GM10847 (cell line): Measurements from ENCODE around the gene AGBL5.

Experiments used
- POLR2A ChIP-seq: IDR thresholded peaks from 2 replicates; pipeline ENCODE4 v1.6.1; 2011; ENCODE audit not compliant: insufficient read length; ENCODE audit errors: extremely low read depth

Gene AGBL5

GRCh38 chr2:27077231-27077630, 25.8 kb downstream of the AGBL5 start:
- TF ChIP-seq POLR2A = no peak

GRCh38 chr2:27078267-27079194, 27.1 kb downstream of the AGBL5 start, which contains the start of gene EMILIN1:
Gene EMILIN1 (plus strand): TSS chr2:27078615. CDS start chr2:27079066, 451 bp downstream.
- no peak for TF ChIP-seq POLR2A

- TF ChIP-seq POLR2A = no peak
Observed at GRCh38 chr2:27079233-27080139, 28.0 kb downstream of the AGBL5 start.

GRCh38 chr2:27080140-27080469, 28.6 kb downstream of the AGBL5 start:
- no peak for TF ChIP-seq POLR2A

GRCh38 chr2:27080603-27080936, 29.1 kb downstream of the AGBL5 start:
- no peak for TF ChIP-seq POLR2A

- no peak for TF ChIP-seq POLR2A
Observed at GRCh38 chr2:27081984-27082772, 30.7 kb downstream of the AGBL5 start.

GRCh38 chr2:27082773-27083409, 31.4 kb downstream of the AGBL5 start:
- no peak for TF ChIP-seq POLR2A

- no peak for TF ChIP-seq POLR2A
Observed at GRCh38 chr2:27083410-27084296, 32.2 kb downstream of the AGBL5 start.

- TF ChIP-seq POLR2A = no peak
Observed at GRCh38 chr2:27084297-27085061, 33.0 kb downstream of the AGBL5 start.

- no peak for TF ChIP-seq POLR2A
Observed at GRCh38 chr2:27085062-27085672, 33.7 kb downstream of the AGBL5 start.

GRCh38 chr2:27085673-27086089, 34.2 kb downstream of the AGBL5 start:
- no peak for TF ChIP-seq POLR2A

- peak; percentile 48 for TF ChIP-seq POLR2A
Observed at GRCh38 chr2:27086090-27086723, 34.7 kb downstream of the AGBL5 start.
